ENCODE data around the gene EHD1. TPM values are rescaled to one million over a fixed set of nuclear protein-coding genes. Genes with fewer than 3 reads are reported as not detected.

Gene EHD1
- total RNA-seq, 1 donor from 2014 or later, result 61.0 TPM

GRCh38 chr11:64918017-64918416, 39.6 kb upstream of the EHD1 start:
- no peaks in the 10 kb centered on the region for H3K27me3 Mint-ChIP-seq (ENCODE audit: unreplicated experiment)
- peaks cover 24% of the 10 kb centered on the region for H3K4me1 Mint-ChIP-seq (ENCODE audit: unreplicated experiment)
- peak overlapping the region; percentile 92 for H3K27ac Mint-ChIP-seq (ENCODE audit: unreplicated experiment)
- H3K36me3 Mint-ChIP-seq (ENCODE audit: unreplicated experiment), result peaks cover 4% of the 10 kb centered on the region
- DNase-seq (ENCODE audit: extremely low spot score, unreplicated experiment), result no peak
- peak; percentile 28 for TF ChIP-seq CTCF (IDR thresholded peaks at IDR 0.05)
- no peaks in the 10 kb centered on the region for H3K9me3 Mint-ChIP-seq (ENCODE audit: unreplicated experiment)
- H3K4me3 Mint-ChIP-seq (ENCODE audit: unreplicated experiment), result peak overlapping the region; percentile 83

GRCh38 chr11:64917663-64917995, 39.2 kb upstream of the EHD1 start:
- no peak for TF ChIP-seq CTCF (IDR thresholded peaks at IDR 0.05)
- H3K27me3 Mint-ChIP-seq (ENCODE audit: unreplicated experiment), result no peaks in the 10 kb centered on the region

GRCh38 chr11:64916775-64917662, 38.6 kb upstream of the EHD1 start, which contains the start of gene ATG2A:
Gene ATG2A, minus strand, starts transcription at chr11:64917209. Its CDS starts 74 bp downstream, at chr11:64917135.
- TF ChIP-seq CTCF (IDR thresholded peaks at IDR 0.05), result no peak
- peak within 1 kb of the TSS; percentile 83 for H3K4me3 Mint-ChIP-seq (ENCODE audit: unreplicated experiment)
- peaks cover 24% of the 10 kb centered on the region for H3K4me1 Mint-ChIP-seq (ENCODE audit: unreplicated experiment)
- no peaks in the 10 kb centered on the region for H3K9me3 Mint-ChIP-seq (ENCODE audit: unreplicated experiment)
- peaks cover 4% of the 10 kb centered on the region for H3K36me3 Mint-ChIP-seq (ENCODE audit: unreplicated experiment)
- no peaks in the 10 kb centered on the region for H3K27me3 Mint-ChIP-seq (ENCODE audit: unreplicated experiment)
- peak within 1 kb of the TSS; percentile 92 for H3K27ac Mint-ChIP-seq (ENCODE audit: unreplicated experiment)
- DNase-seq (ENCODE audit: extremely low spot score, unreplicated experiment), result peak; percentile 99

More at GRCh38 chr11:64917663-64917995, 39.2 kb upstream of the EHD1 start:
- no peaks in the 10 kb centered on the region for H3K9me3 Mint-ChIP-seq (ENCODE audit: unreplicated experiment)
- H3K4me1 Mint-ChIP-seq (ENCODE audit: unreplicated experiment), result peaks cover 24% of the 10 kb centered on the region
- H3K27ac Mint-ChIP-seq (ENCODE audit: unreplicated experiment), result peak overlapping the region; percentile 92
- peaks cover 4% of the 10 kb centered on the region for H3K36me3 Mint-ChIP-seq (ENCODE audit: unreplicated experiment)
- peak overlapping the region; percentile 83 for H3K4me3 Mint-ChIP-seq (ENCODE audit: unreplicated experiment)
- no peak for DNase-seq (ENCODE audit: extremely low spot score, unreplicated experiment)

GRCh38 chr11:64916040-64916774, 37.8 kb upstream of the EHD1 start:
- H3K36me3 Mint-ChIP-seq (ENCODE audit: unreplicated experiment), result peaks cover 10% of the 10 kb centered on the region
- H3K4me1 Mint-ChIP-seq (ENCODE audit: unreplicated experiment), result peaks cover 24% of the 10 kb centered on the region
- H3K27ac Mint-ChIP-seq (ENCODE audit: unreplicated experiment), result peak overlapping the region; percentile 90
- no peak for DNase-seq (ENCODE audit: extremely low spot score, unreplicated experiment)
- no peaks in the 10 kb centered on the region for H3K27me3 Mint-ChIP-seq (ENCODE audit: unreplicated experiment)
- H3K9me3 Mint-ChIP-seq (ENCODE audit: unreplicated experiment), result no peaks in the 10 kb centered on the region
- peak overlapping the region; percentile 83 for H3K4me3 Mint-ChIP-seq (ENCODE audit: unreplicated experiment)
- TF ChIP-seq CTCF (IDR thresholded peaks at IDR 0.05), result no peak

GRCh38 chr11:64915376-64915887, 37.0 kb upstream of the EHD1 start:
- Mint-ChIP-seq H3K9me3 (ENCODE audit: unreplicated experiment) (no peaks in the 10 kb centered on the region), H3K27ac (ENCODE audit: unreplicated experiment) (no peak overlapping the region), H3K4me3 (ENCODE audit: unreplicated experiment) (peak overlapping the region; percentile 83), H3K4me1 (ENCODE audit: unreplicated experiment) (peaks cover 24% of the 10 kb centered on the region), H3K36me3 (ENCODE audit: unreplicated experiment) (peaks cover 15% of the 10 kb centered on the region), H3K27me3 (ENCODE audit: unreplicated experiment) (no peaks in the 10 kb centered on the region)
- DNase-seq (ENCODE audit: extremely low spot score, unreplicated experiment), result no peak
- TF ChIP-seq CTCF (IDR thresholded peaks at IDR 0.05), result no peak

Data from osteocyte (in vitro differentiated cells).